GM19099 (cell line): ENCODE measurements around the gene FRMD4B.

Source experiments
- POLR2A ChIP-seq: IDR thresholded peaks from 3 replicates; pipeline ENCODE4 v1.6.1; 2011; ENCODE audit warnings: low read depth; ENCODE audit not compliant: insufficient read length; ENCODE audit errors: extremely low read depth

The FRMD4B gene

GRCh38 chr3:69384326-69384725 lies 1.6 kb downstream of the FRMD4B start:
- no peak for TF ChIP-seq POLR2A

GRCh38 chr3:69379661-69380060 lies 6.2 kb downstream of the FRMD4B start:
- TF ChIP-seq POLR2A: no peak

- TF ChIP-seq POLR2A: no peak
Observed at GRCh38 chr3:69378112-69378802, 7.6 kb downstream of the FRMD4B start.

GRCh38 chr3:69377262-69377661 lies 8.6 kb downstream of the FRMD4B start:
- TF ChIP-seq POLR2A: no peak

GRCh38 chr3:69376731-69377130 lies 9.2 kb downstream of the FRMD4B start:
- no peak for TF ChIP-seq POLR2A

DNA sequence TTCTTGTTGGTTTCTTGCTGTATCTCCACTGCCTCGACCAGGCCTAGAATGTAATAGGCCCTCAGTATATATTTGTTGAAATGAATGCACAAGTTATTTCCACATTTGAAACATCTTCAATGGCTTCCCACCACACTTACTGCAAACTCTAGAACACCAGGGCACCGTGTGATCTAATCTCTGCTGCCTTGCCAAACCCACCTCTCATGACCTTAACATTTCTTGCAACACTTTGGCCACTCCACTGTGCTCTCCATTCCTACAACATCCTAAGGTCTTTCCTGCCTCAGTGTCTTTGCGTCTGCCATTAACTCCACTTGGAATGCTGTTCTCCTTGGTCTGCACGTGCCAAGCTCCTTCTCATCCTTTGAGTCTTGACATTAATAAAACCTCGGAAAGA lies 14.1 kb downstream of the FRMD4B start:
- TF ChIP-seq POLR2A: no peak

- TF ChIP-seq POLR2A: no peak
Observed at GRCh38 chr3:69370901-69371301, 15.0 kb downstream of the FRMD4B start.

DNA sequence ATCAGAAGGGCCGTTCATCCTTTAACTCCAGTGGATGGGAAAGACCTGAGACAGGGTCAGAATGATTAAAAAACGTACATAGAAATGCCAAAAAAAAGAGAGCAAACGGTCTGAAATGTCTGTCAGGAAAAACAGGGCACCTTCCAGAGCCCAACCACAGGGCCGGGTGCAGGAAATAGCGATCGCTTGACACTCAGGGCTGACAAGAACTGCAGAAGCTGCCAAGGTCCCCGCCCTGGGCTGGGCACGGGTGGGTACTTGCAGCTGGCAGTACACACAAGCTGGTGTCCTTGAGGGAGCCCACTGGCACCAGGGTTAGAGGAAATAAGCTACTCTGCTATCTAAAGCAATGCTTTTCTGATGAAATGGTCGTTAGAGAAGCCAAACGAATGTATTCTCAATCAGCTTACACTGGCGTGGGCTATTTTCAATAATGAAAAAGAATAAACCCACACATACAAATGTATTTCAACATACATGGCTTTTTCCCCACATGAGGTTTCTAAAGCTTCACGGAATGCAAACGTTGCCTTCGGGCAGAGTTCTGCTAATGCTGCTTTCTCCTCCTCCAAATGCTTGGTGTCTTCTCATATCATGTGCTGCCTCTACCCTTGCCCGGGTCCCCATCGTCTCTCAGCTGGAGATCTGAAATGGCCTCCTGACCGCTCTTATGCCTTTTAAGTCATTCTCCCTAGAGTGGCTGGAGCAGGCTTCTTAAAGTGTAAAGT lies 15.6 kb downstream of the FRMD4B start:
- TF ChIP-seq POLR2A: no peak

- TF ChIP-seq POLR2A: no peak
Observed at GRCh38 chr3:69368129-69368741, 17.7 kb downstream of the FRMD4B start.

GRCh38 chr3:69367586-69367985 lies 18.3 kb downstream of the FRMD4B start:
- no peak for TF ChIP-seq POLR2A

DNA sequence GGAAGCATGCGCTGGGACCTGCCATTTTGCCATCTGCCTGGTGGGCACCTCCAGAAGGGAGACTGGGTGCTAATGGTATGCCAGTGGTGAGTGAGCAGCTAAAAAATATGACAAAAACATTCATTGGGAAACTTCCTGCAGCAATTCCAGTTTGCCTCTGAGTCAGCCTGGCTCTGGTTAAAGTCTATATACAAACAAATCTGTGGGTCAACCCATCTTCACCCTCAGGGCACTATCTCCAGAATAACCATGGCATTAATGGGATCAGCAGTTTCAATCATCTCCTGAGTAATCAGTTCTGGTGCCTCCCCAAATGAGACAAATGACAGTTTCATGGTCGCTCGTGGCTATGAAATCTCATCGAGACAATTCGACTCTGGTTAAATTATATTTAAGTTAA lies 21.5 kb downstream of the FRMD4B start:
- no peak for TF ChIP-seq POLR2A

DNA sequence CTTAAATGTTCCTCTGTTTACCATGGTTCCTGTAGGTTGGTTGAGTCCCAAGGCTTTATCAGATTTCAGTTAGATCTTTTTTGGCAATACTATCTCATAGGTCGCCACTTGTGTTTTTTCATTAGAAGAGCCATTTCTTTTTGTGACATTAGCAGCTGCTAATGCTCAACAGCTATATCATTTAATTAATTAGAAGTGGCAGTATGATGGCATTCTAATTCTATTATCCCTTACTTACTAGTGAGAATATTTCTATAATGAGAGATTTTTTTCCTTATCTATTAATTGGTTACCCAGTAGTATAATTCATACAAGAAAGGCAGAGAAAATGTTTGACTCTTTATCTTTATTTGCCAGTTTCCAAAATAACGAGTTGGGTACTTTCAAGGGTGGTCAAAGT lies 25.2 kb downstream of the FRMD4B start:
- no peak for TF ChIP-seq POLR2A

DNA sequence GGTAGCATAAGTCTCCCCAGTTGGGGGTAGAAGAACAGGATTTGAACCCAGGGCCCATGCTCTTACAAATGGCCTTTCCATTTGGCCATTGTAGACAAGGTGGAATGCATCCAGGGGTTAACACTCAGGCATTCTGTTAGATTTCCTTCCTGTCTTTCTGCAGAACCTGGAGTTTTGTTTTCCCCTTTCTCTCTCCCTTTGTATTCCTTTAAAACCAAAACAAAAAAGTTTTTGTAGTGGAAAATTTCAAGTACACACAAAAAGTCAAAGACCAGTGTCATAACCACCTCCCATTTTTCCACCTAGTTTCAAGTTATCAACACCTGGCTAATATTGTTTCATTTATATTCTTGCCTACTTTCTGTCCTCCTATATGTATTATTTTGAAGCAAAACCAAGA lies 26.0 kb downstream of the FRMD4B start:
- TF ChIP-seq POLR2A: no peak

- no peak for TF ChIP-seq POLR2A
Observed at GRCh38 chr3:69359339-69359893, 26.5 kb downstream of the FRMD4B start.

DNA sequence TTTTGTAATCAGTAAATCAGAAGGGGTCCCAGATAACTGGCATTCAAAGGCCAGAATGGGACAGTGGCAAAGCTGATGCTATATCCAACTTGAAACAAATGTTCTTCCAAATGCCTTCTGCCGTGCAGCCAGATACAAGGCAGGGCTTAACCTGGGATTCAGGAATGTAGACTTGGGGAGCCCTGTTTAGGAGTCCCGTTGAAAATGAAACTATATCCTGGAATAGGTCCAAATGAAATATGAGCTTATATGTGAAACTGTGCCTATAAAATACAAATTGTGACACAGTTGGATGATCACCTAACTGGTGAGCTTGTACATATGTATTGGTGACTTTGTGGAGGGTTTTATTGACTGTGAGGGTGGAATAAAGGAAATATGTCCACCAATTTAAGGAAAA lies 28.7 kb downstream of the FRMD4B start:
- TF ChIP-seq POLR2A: no peak

GRCh38 chr3:69354948-69355347 lies 30.9 kb downstream of the FRMD4B start:
- no peak for TF ChIP-seq POLR2A
